Activated T-cell treated with anti-CD3 and anti-CD28 coated beads for 1 hour (primary cell): ENCODE results near the gene XPOT.

Source experiments
- DNase-seq: peaks from one replicate; pipeline ENCODE4 v3.0.0-alpha.2; 2020; ENCODE audit warnings: low read depth

Gene XPOT

GRCh38 chr12:64469455-64470142 lies 65.4 kb downstream of the XPOT start:
- DNase-seq, result no peak

- no peak for DNase-seq
These were observed 66.3 kb downstream of the XPOT start for GRCh38 chr12:64470495-64470894.

GRCh38 chr12:64473176-64473575 lies 69.0 kb downstream of the XPOT start:
- DNase-seq, result no peak

GRCh38 chr12:64475518-64475917 lies 71.3 kb downstream of the XPOT start:
- DNase-seq, result no peak

GRCh38 chr12:64476844-64477243 lies 72.7 kb downstream of the XPOT start:
- no peak for DNase-seq

GRCh38 chr12:64478661-64479060 lies 74.5 kb downstream of the XPOT start:
- DNase-seq, result no peak

GRCh38 chr12:64480148-64480547 lies 76.0 kb downstream of the XPOT start:
- no peak for DNase-seq

GRCh38 chr12:64486657-64487056 lies 82.5 kb downstream of the XPOT start:
- no peak for DNase-seq

GRCh38 chr12:64491718-64492117 lies 87.5 kb downstream of the XPOT start:
- DNase-seq, result no peak

GRCh38 chr12:64493513-64493912 lies 89.3 kb downstream of the XPOT start:
- no peak for DNase-seq

GRCh38 chr12:64494998-64495729 lies 91.0 kb downstream of the XPOT start:
- no peak for DNase-seq

- DNase-seq, result no peak
These were observed 92.7 kb downstream of the XPOT start for GRCh38 chr12:64496839-64497400.

- no peak for DNase-seq
These were observed 93.3 kb downstream of the XPOT start for GRCh38 chr12:64497484-64497883.

- no peak for DNase-seq
These were observed 93.7 kb downstream of the XPOT start for GRCh38 chr12:64497903-64498302.

- no peak for DNase-seq
These were observed 96.2 kb downstream of the XPOT start for GRCh38 chr12:64500394-64500793.
